Esophagus (tissue), 2 donors: ENCODE measurements around the gene NUDT14. TPM values are rescaled to one million over a fixed set of nuclear protein-coding genes. Genes with fewer than 3 reads are reported as not detected.

Experiments
- H3K27ac ChIP-seq, 2 donors: one replicate each; pipeline ENCODE4 v1.5.1; 2013; ENCODE audit warnings: low read depth in 2 of 2, mild to moderate bottlenecking in 2 of 2, inconsistent platforms in 1 of 2, low read length in 1 of 2, moderate library complexity in 1 of 2
- H3K27me3 ChIP-seq, 2 donors: one replicate each; pipeline ENCODE4 v1.6.1; 2013; ENCODE audit warnings: low read length in 2 of 2, control low read depth in 1 of 2, mild to moderate bottlenecking in 1 of 2; ENCODE audit not compliant: insufficient read depth in 2 of 2, control insufficient read depth in 1 of 2
- H3K36me3 ChIP-seq, 2 donors: one replicate each; pipeline ENCODE4 v1.6.1; 2013; ENCODE audit warnings: low read length in 1 of 2; ENCODE audit not compliant: control insufficient read depth in 2 of 2, insufficient read depth in 2 of 2
- H3K4me1 ChIP-seq, 2 donors: one replicate each; pipeline ENCODE4 v1.6.1; 2013; ENCODE audit warnings: low read length in 1 of 2; ENCODE audit not compliant: control insufficient read depth in 2 of 2, insufficient read depth in 2 of 2
- H3K4me3 ChIP-seq, 2 donors: one replicate each; pipeline ENCODE4 v1.5.1; 2013; ENCODE audit warnings: low read length in 2 of 2, mild to moderate bottlenecking in 2 of 2, low read depth in 1 of 2, moderate library complexity in 1 of 2
- H3K9me3 ChIP-seq, 2 donors: one replicate each; pipeline ENCODE4 v1.6.1; 2013; ENCODE audit warnings: mild to moderate bottlenecking in 2 of 2, low read depth in 1 of 2, low read length in 1 of 2, moderate library complexity in 1 of 2; ENCODE audit not compliant: control insufficient read depth in 2 of 2, insufficient read depth in 1 of 2
- WGBS, 2 donors: extraction: QIAGEN DNeasy Blood & Tissue Kit; methylation state at CpG; one replicate each; pipeline ENCODE4 v1.1.7; 2013; 5-methylcytosine and 5-hydroxymethylcytosine counted together
- polyA plus RNA-seq, 2 donors: library from polyadenylated mRNA; stranded (reverse); fragments of 200-250 nt; gene quantifications; one replicate each; pipeline ENCODE4 v1.2.3, GENCODE V29; 2013
- donor health status: healthy with polysubstance abuse.
- donor health status: Bipolar disorder and iron deficiency.

NUDT14 gene
- polyA plus RNA-seq, 2 donors, result 16.1 to 25.5 TPM

DNA sequence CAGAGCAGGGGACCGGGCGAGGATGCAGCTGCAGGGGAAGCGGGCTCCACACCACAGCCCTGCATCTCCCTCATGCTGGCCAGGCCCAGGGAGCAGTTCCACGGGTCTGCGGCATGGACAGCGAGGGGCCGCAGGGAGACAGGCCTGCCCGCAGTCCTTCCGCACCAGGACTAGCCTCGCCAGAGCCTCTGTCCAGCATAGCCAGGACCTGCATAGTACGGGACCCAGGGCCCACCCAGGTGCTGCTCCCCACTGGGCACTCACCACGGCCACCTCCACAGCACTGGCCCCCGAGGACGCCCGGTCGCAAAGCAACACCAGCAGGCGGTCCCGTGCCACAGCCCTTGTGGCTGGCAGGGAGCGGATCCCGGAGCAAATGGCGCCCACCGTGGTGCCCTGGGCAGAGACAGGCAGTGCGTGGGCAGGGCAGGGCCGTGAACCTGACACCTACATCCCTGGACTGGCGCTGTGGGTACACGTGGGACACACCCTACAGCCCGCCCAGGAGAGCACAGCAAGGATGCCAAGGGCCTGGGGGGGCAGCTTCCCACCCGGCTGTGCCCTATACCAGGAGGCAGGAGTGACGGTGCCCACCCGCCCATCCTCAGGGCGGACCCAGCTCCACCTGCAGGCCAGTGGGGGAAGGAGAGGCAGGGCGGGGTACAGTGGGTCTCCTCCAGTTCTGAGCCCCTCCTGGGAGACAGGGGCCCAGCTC is 36.3 kb downstream of the NUDT14 start:
- no peak overlapping the region for H3K27ac ChIP-seq
- peaks cover 4 to 6% of the 10 kb centered on the region in 2 donors for H3K9me3 ChIP-seq
- H3K4me3 ChIP-seq, result no peak overlapping the region
- peaks cover 0 to 19% of the 10 kb centered on the region in 2 donors for H3K36me3 ChIP-seq
- H3K27me3 ChIP-seq, result no peaks in the 10 kb centered on the region
- 88 to 92% methylated on average over 30 to 32 of the region's 32 CpGs for WGBS, 2 donors
- no peaks in the 10 kb centered on the region for H3K4me1 ChIP-seq

DNA sequence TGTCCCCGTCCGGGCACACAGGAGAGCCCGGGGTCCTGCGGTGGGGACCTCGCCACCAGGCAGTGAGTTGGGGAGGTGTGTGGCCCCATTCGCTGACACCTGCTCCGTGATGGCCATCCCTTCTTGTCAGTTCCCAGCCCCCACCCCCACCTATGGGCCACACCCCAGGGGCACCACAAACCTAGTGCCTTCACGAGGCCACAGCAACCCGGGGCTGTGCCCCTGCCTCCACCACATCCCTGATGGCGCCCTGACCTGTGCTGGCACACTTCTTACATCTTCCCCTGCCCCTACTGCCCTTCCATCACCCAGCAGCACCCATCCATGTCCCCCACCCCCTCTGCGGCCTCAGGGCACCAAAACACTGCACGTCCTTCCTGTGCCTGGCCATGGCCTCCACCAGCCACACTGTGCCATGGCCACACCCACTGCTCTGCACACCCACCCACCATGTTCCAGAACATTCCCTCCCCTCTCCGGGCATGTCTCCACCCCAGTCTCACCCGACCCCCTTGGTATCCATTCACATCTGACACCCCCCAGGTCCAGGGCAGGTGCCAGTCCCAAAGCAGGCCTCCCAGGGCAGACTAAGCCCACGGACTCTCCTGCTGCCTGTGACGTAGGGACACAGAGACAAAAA is 37.0 kb downstream of the NUDT14 start:
- no peak overlapping the region for H3K27ac ChIP-seq
- H3K9me3 ChIP-seq, result peaks cover 8 to 13% of the 10 kb centered on the region in 2 donors
- H3K36me3 ChIP-seq, result peaks cover 0 to 19% of the 10 kb centered on the region in 2 donors
- H3K4me3 ChIP-seq, result no peak overlapping the region
- H3K27me3 ChIP-seq, result no peaks in the 10 kb centered on the region
- WGBS, 2 donors, result 87 to 90% methylated on average over 7 to 16 of the region's 16 CpGs
- no peaks in the 10 kb centered on the region for H3K4me1 ChIP-seq

DNA sequence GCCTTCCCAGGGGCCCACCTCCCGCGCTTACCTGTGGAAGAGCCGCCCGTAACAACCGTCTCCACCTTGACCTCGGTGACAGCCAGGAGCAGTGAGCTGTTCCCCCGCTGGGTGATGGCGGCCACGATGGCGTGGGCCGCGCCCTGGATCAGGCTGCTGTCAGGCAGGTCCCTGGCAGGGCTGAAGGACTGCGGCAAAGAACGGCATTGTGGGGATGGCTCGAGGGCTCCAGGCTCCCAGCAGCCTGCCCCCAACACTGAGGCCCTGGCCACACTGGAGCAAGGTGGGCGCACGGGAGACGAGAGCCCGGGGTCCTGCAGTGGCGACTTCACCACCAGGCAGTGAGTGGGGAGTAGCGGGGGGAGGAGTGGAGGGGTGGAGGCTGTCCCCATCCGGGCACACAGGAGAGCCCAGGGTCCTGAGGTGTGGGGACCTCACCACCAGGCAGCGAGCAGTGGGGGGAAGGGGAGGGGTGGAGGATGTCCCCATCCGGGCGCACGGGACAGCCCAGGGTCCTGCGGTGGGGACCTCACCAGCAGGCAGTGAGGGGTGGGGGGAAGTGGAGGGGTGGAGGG is 37.6 kb downstream of the NUDT14 start:
- WGBS, 2 donors, result 93% methylated on average over 26 to 27 of the region's 27 CpGs
- Histone ChIP-seq H3K4me1 (peaks cover 0 to 3% of the 10 kb centered on the region in 2 donors), H3K27me3 (no peaks in the 10 kb centered on the region), H3K36me3 (peaks cover 0 to 19% of the 10 kb centered on the region in 2 donors), H3K4me3 (no peak overlapping the region), H3K27ac (no peak overlapping the region), H3K9me3 (peaks cover 8 to 14% of the 10 kb centered on the region in 2 donors)

DNA sequence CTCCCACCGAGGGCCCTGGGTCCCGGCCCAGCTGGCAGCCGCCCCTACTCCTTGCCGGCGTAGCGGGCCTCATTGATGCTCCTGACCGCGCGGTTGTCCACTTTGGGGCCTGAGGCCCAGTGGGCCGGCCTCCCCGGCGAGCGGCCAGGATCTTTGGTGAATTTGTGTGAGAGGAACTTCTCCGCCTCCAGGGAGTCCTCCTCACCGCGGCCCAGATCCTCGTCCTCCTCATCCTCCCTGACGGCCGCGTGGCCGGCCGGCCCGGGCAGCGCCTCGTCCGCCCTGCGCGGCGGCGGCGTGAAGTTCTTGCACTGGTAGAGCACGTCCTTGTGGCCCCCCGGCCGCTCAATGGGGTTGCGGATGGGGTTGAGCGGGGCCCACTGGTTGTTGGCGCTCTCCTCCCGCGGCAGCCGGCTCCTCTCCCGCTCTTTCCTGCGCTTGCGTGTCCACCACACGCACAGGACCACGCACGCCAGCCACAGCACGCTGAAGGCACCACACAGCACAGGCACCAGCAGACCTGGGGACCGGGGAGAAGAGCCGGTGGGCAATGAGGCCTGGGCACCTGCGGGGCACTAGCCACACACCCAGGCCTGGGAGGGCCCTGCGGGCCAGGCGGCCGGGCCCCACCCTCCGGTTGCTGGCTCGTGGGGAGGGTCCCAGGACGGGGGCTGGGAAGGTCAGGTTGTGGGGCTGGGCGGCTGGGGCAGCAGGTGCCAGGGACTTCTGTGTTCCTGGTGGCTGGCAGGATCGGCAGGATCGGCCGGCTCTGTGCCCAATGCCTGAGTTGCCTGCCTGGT is 38.3 kb downstream of the NUDT14 start:
- Histone ChIP-seq H3K4me3 (no peak overlapping the region), H3K27ac (no peak overlapping the region), H3K27me3 (no peaks in the 10 kb centered on the region), H3K4me1 (peaks cover 0 to 6% of the 10 kb centered on the region in 2 donors), H3K9me3 (peaks cover 8 to 14% of the 10 kb centered on the region in 2 donors), H3K36me3 (peaks cover 0 to 19% of the 10 kb centered on the region in 2 donors)
- WGBS, 2 donors, result 95 to 97% methylated on average over 60 of the region's 60 CpGs

DNA sequence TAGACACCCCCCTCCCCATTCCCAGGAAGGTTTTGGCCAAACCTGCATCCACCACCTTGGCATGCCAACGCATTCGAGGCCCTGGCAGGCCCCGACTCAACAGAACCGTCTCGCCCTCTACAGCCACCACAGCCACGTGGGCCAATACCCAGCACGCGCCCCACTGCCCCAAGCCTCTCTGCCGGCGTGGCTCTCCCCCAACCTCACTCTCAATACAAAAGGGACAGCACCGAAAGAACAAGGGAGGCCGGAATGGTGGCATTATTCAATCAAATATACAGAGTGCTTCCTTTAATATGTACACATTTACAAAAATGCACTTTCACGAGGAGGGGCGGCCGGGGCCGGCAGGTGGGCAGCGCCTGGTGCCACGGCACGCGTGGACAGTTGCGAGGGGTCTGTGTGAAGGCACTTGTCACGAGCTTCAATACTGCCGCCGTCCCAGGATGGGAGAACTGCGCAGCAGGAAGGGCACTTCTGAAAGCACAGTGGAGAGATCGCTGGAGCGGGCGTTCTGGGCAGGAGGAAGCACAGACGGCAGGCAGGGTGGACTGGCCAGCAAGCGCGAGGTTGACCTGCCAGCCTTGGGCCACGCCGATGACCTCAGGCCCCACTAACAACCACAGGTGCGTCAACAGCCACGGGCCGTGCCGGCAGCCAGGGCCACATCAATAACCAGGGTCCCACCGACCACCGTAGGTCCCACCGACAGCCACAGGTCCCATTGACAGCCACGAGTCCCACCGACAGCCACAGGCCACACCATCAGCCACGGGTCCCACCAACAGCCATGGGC is 39.4 kb downstream of the NUDT14 start:
- WGBS, 2 donors, result 89 to 92% methylated on average over 43 of the region's 43 CpGs
- H3K27ac ChIP-seq, result no peak overlapping the region
- H3K27me3 ChIP-seq, result no peaks in the 10 kb centered on the region
- H3K4me3 ChIP-seq, result no peak overlapping the region
- H3K9me3 ChIP-seq, result peaks cover 8 to 14% of the 10 kb centered on the region in 2 donors
- peaks cover 0 to 19% of the 10 kb centered on the region in 2 donors for H3K36me3 ChIP-seq
- peaks cover 0 to 6% of the 10 kb centered on the region in 2 donors for H3K4me1 ChIP-seq

DNA sequence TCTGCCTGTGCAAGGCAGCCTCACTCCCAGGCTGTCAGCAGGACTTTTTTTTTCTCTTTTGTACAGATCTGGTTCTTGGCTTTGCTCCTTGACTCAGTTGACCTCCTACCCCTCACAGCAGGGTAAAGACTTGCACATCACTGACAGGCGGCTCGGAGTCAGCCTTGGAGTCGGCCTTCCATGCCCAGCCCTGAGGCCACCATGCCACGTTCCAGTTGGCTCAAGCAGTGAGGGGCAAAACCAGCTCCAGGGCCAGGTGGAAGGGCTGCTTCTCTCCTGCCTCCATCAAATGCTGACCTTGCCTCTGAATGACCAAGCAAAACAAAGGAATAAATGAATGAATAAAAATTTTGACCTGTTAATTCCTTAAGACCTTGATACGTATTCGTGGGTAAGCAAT is 40.1 kb downstream of the NUDT14 start:
- Histone ChIP-seq H3K9me3 (peaks cover 8 to 14% of the 10 kb centered on the region in 2 donors), H3K27me3 (no peaks in the 10 kb centered on the region), H3K4me1 (peaks cover 0 to 6% of the 10 kb centered on the region in 2 donors), H3K27ac (no peak overlapping the region), H3K36me3 (peaks cover 0 to 13% of the 10 kb centered on the region in 2 donors), H3K4me3 (no peak overlapping the region)
- 85 to 87% methylated on average over 6 of the region's 6 CpGs for WGBS, 2 donors

DNA sequence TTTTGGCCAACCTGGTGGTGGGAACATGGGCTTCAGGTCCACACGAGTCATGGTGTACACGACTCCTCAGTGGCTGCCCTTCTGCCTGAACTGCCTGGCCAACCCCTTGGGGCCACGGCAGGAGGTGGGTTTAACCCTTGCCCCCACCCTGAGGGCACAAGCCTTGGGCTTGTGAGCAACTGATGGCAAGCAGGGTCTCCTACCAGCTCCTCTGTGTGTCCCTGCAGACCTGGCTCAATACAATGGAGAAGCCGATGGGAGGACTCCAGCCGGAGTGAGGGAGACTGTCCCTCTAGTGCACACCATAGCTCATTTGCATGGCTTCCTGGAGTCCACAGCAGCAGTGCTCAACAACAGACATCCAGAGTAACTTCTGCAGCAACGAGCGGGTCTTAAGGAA is 40.5 kb downstream of the NUDT14 start:
- Histone ChIP-seq H3K27me3 (no peaks in the 10 kb centered on the region), H3K4me1 (peaks cover 0 to 6% of the 10 kb centered on the region in 2 donors), H3K27ac (no peak overlapping the region), H3K36me3 (peaks cover 0 to 9% of the 10 kb centered on the region in 2 donors), H3K4me3 (no peak overlapping the region), H3K9me3 (peaks cover 8 to 14% of the 10 kb centered on the region in 2 donors)
- WGBS, 2 donors, result 88 to 93% methylated on average over 7 of the region's 7 CpGs

DNA sequence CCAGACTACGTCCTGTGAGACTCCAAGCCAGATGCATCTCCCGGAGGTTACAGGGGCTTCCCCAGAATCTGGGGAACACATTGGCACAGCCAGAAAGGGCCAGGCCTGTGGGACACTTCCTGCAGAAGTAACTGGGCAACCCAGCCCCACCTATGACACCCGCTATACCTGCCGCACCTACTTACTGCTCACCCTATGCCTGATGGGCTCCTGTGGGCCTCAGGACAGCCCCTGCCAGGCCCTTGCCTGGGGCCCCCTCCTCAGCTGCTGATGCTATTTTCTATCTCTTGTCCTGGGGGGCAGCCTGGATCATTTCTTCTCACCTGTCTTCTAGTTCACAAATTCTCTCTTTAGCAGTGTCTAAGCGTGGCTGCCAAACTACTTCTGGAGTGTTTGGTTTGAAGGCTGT is 41.3 kb downstream of the NUDT14 start:
- peaks cover 0 to 9% of the 10 kb centered on the region in 2 donors for H3K36me3 ChIP-seq
- 94 to 96% methylated on average over 5 of the region's 5 CpGs for WGBS, 2 donors
- peaks cover 8 to 14% of the 10 kb centered on the region in 2 donors for H3K9me3 ChIP-seq
- H3K4me1 ChIP-seq, result peaks cover 0 to 6% of the 10 kb centered on the region in 2 donors
- H3K27me3 ChIP-seq, result no peaks in the 10 kb centered on the region
- H3K27ac ChIP-seq, result no peak overlapping the region
- H3K4me3 ChIP-seq, result no peak overlapping the region
